Stimulated activated naive CD8-positive, alpha-beta T cell treated with anti-CD3 and anti-CD28 coated beads, Interleukin-15, amount 100 ng/mL, for 72 hours (primary cell): ENCODE results near the gene MNX1.

ENCODE experiments used
- ATAC-seq: fragments of 150-1000 bp; cut with Tn5 transposase; 2 replicates; pipeline ENCODE4 v1.10.0; 2021; ENCODE audit warnings: mild to moderate bottlenecking, moderate library complexity
- DNase-seq, 2 donors: peaks; one replicate each; pipeline ENCODE4 v3.0.0; 2021 to 2022
- H3K27ac Mint-ChIP-seq, 2 donors: one replicate each; pipeline ENCODE4 v1.8.0; 2022; ENCODE audit warnings: mild to moderate bottlenecking in 2 of 2, mixed read lengths in 2 of 2, moderate library complexity in 2 of 2
- H3K27me3 Mint-ChIP-seq: one replicate; pipeline ENCODE4 v1.8.0; 2022; ENCODE audit warnings: mixed read lengths
- H3K4me1 Mint-ChIP-seq: one replicate; pipeline ENCODE4 v1.8.0; 2022; ENCODE audit warnings: mild to moderate bottlenecking, mixed read lengths
- H3K4me3 Mint-ChIP-seq, 2 donors: one replicate each; pipeline ENCODE4 v1.8.0; 2022; ENCODE audit warnings: mild to moderate bottlenecking in 2 of 2, mixed read lengths in 2 of 2, moderate library complexity in 1 of 2
- H3K9me3 Mint-ChIP-seq, 2 donors: one replicate each; pipeline ENCODE4 v1.8.0; 2022; ENCODE audit warnings: mixed read lengths in 2 of 2

Gene MNX1

DNA sequence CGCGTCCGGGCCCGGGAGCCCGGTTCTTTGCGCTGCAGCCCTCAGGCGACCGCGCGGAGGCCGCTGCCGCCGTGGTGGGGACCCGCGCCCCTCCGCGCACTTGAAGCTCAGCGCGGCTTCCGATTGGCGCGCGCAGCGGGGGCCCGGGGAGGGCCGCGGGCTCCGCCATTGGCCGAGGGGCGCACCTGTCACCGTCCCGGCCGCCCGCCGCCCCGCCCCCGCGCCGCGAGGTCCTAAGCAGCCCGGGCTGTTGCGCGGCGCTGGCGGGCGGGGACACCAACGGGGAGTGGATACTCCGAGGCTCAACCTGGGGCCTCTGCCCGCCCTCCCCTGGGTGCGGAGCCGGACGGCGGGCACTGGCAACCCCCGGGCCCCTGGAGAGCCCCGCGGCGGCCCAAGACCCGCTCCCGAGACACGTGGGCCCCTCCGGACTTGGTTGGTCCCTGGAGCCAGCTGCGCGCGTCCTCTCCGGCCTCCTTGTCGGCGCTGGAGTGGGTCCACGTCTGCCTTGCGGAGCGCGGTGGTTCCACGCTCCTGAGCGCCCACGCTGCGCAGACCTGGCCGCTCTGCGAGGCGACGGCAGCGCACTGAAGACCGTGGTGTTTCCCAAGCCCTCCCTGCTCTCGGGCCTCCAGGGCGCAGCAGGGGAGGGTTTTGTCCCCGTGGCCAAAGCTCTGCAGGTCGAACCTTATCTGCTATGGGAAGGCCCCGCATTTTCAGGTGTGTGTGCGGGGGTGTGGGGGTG is at the start of gene MNX1:
TSS of gene MNX1 (minus strand) at position 76 of the 745 bp plus-strand sequence. CDS start 313 bp downstream, outside the sequence.
- DNase-seq: peak; percentile 51 to 56
- H3K27ac Mint-ChIP-seq: no peak within 1 kb of the TSS
- H3K27me3 Mint-ChIP-seq: peaks cover 92% of the 10 kb centered on the region
- H3K9me3 Mint-ChIP-seq: no peaks in the 10 kb centered on the region
- peaks cover 51% of the 10 kb centered on the region for H3K4me1 Mint-ChIP-seq
- ATAC-seq: peak; percentile 82
- H3K4me3 Mint-ChIP-seq: peak within 1 kb of the TSS; percentile 54 to 84

- no peak overlapping the region for H3K4me3 Mint-ChIP-seq
- no peak for DNase-seq
- no peak overlapping the region for H3K27ac Mint-ChIP-seq
- no peak for ATAC-seq
- H3K4me1 Mint-ChIP-seq: no peaks in the 10 kb centered on the region
- H3K27me3 Mint-ChIP-seq: peaks cover 59% of the 10 kb centered on the region
- H3K9me3 Mint-ChIP-seq: peaks cover 14 to 32% of the 10 kb centered on the region in 2 donors
Observed at GRCh38 chr7:157059534-157059933, 49.1 kb upstream of the MNX1 start.

GRCh38 chr7:157058701-157059100 is 48.2 kb upstream of the MNX1 start:
- ATAC-seq: no peak
- Mint-ChIP-seq H3K9me3 (peaks cover 15 to 33% of the 10 kb centered on the region in 2 donors), H3K27ac (no peak overlapping the region), H3K4me3 (no peak overlapping the region), H3K27me3 (peaks cover 64% of the 10 kb centered on the region), H3K4me1 (no peaks in the 10 kb centered on the region)
- DNase-seq: no peak

DNA sequence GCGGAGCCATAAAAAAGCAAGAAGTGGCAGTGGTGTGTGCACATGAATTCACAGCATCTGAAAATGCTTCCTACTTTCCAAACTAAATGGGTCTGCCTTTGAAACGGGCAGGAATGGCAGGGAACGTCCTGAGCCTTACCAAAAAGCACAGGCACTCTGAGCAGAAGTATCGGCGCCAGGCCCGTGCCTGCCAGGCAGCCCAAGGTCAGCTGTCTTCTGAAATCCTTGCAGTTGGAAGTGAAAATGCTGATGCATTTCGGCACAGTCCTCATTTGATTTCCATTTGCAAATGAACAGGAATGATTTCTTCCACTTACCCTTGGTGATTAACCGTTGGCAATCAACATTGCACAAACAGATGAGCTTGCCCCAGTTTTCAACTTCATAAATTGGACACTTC is 47.6 kb upstream of the MNX1 start:
- DNase-seq (no peak), ATAC-seq (no peak)
- Mint-ChIP-seq H3K27me3 (peaks cover 67% of the 10 kb centered on the region), H3K27ac (no peak overlapping the region), H3K9me3 (peaks cover 14 to 33% of the 10 kb centered on the region in 2 donors), H3K4me1 (no peaks in the 10 kb centered on the region), H3K4me3 (no peak overlapping the region)

DNA sequence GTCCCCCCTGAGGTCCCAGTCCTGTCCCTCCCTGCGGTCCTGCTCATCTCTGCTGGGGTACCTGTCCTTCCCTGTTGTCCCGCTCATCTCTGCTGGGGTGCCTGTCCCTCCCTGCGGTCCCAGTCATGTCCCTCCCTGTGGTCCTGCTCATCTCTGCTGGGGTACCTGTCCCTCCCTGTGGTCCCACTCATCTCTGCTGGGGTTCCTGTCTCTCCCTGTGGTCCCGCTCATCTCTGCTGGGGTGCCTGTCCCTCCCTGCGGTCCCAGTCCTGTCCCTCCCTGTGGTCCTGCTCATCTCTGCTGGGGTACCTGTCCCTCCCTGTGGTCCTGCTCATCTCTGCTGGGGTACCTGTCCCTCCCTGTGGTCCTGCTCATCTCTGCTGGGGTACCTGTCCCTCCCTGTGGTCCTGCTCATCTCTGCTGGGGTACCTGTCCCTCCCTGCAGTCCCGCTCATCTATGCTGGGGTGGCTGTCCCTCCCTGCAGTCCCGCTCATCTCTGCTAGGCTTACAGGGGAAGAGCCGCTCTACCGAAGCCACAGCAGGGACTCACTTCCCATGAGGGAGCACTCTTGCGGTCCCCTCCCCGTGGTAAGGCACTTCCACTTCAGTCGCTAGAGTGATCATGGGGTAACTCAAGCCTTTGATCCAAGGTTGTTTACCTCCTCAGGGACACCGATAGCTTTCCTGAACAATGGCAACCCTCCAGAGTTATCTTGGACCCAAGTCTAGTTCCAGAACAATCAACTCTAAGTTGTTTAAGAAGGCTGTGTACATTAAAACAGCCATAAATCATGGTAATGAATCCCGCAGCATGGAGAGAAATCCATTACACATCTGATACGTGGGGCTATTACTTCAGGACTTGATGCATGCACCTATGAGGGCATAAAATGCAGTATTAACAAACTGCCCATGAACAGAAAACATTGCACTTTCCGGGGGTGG is 46.8 kb upstream of the MNX1 start:
- Mint-ChIP-seq H3K4me3 (no peak overlapping the region), H3K9me3 (peaks cover 11 to 25% of the 10 kb centered on the region in 2 donors), H3K4me1 (no peaks in the 10 kb centered on the region), H3K27me3 (peaks cover 66% of the 10 kb centered on the region), H3K27ac (no peak overlapping the region)
- no peak for ATAC-seq
- no peak for DNase-seq

DNA sequence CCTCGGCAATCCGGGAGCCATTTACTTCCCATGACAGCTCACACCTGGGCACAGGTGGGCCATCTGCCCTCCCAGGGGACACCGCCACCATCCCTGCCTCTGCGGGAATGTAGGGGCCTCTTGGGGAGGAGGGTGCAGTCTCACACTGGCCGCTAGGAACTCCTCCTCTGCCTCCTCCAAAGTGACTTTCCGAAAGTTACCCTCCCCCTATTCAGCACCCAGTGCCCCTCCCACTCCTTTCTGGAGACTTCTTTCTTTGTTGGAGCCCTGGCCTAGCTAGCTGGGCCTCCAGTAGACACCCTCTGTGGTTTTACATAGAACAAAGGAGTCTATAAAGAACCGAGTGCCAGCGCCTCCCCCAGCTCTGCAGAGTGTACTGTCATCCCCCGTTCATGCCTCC is 45.8 kb upstream of the MNX1 start:
- H3K4me3 Mint-ChIP-seq: no peak overlapping the region
- peaks cover 11 to 17% of the 10 kb centered on the region in 2 donors for H3K9me3 Mint-ChIP-seq
- no peak overlapping the region for H3K27ac Mint-ChIP-seq
- DNase-seq (no peak), ATAC-seq (no peak)
- H3K27me3 Mint-ChIP-seq: peaks cover 59% of the 10 kb centered on the region
- H3K4me1 Mint-ChIP-seq: no peaks in the 10 kb centered on the region

GRCh38 chr7:157054927-157055326 is 44.5 kb upstream of the MNX1 start:
- no peak for DNase-seq
- peaks cover 54% of the 10 kb centered on the region for H3K27me3 Mint-ChIP-seq

DNA sequence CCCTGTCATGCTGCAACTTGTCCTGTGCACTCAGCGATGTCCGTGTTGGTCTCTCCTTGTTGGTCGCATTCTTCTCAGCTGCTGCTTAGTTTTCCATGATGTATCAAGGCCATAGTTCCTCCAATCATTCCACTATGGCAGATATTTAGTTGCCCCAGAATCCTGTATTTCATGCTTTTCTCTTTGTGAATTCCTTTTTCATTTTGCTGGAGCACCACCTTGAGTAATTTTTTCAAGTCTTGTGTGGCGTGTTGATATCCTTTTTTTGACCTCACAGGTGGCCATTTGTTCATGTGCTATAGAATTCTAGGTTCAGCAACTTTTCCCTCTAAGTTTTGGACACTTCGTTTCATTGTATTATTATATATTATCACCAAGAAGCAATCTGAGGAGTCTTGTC is 42.7 kb upstream of the MNX1 start:
- DNase-seq: no peak
- Mint-ChIP-seq H3K4me3 (no peak overlapping the region), H3K27ac (no peak overlapping the region), H3K4me1 (no peaks in the 10 kb centered on the region), H3K27me3 (peaks cover 39% of the 10 kb centered on the region), H3K9me3 (peaks cover 6 to 10% of the 10 kb centered on the region in 2 donors)
- no peak for ATAC-seq

More at GRCh38 chr7:157054927-157055326, 44.5 kb upstream of the MNX1 start:
- Mint-ChIP-seq H3K27ac (no peak overlapping the region), H3K9me3 (peaks cover 6 to 12% of the 10 kb centered on the region in 2 donors), H3K4me1 (no peaks in the 10 kb centered on the region), H3K4me3 (no peak overlapping the region)
- ATAC-seq: no peak

DNA sequence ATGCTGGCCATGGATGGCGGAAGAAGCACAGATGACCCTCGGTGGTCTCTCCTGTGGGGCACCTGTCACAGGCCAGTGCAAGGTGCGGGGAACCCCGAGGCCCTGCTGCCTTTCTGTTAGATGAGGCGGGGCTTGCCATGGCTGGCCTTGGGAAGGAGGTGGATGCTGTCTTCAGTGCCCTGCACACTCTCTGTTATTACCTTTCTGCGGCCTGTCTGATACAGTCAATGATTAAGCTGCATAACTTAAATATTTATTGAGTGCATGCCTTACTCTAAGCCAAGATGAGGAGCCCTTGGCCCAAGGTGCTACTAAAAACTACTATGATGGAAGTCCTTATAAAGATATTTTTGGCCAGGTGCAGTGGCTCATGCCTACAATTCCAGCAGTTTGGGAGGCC is 36.7 kb upstream of the MNX1 start:
- no peak overlapping the region for H3K4me3 Mint-ChIP-seq
- H3K27me3 Mint-ChIP-seq: peaks cover 5% of the 10 kb centered on the region
- no peak for ATAC-seq
- DNase-seq: no peak
- no peaks in the 10 kb centered on the region for H3K4me1 Mint-ChIP-seq
- H3K27ac Mint-ChIP-seq: no peak overlapping the region
- H3K9me3 Mint-ChIP-seq: no peaks in the 10 kb centered on the region

DNA sequence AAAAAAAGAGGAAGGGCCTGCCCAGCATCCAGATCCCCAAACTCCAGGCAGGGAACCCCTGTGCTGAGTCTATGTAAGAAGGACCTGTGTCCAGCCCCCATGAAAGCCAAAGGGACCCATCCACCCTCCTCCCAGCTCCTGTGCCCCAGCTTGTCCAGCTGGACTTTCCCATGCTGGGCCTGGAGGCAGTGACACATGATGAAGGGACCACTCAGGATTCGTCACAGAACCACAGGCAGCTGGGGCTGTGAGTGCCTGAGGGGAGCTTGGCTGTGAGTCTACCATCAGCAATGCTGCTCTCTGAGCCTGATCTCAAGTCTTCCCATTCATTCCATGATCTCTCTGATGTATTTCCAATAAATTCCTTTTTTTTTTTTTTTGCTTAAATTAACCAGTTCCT is 36.2 kb upstream of the MNX1 start:
- ATAC-seq (no peak), DNase-seq (no peak)
- Mint-ChIP-seq H3K27me3 (peaks cover 10% of the 10 kb centered on the region), H3K4me1 (no peaks in the 10 kb centered on the region), H3K9me3 (no peaks in the 10 kb centered on the region), H3K4me3 (no peak overlapping the region), H3K27ac (no peak overlapping the region)

GRCh38 chr7:157044943-157045660 is 34.6 kb upstream of the MNX1 start:
- DNase-seq: no peak
- peak; percentile 12 for ATAC-seq
- no peak overlapping the region for H3K27ac Mint-ChIP-seq

GRCh38 chr7:157044147-157044687 is 33.8 kb upstream of the MNX1 start:
- Mint-ChIP-seq H3K4me3 (no peak overlapping the region), H3K4me1 (no peaks in the 10 kb centered on the region), H3K27ac (no peak overlapping the region), H3K9me3 (no peaks in the 10 kb centered on the region), H3K27me3 (peaks cover 25% of the 10 kb centered on the region)
- DNase-seq (no peak), ATAC-seq (no peak)

More at GRCh38 chr7:157044943-157045660, 34.6 kb upstream of the MNX1 start:
- Mint-ChIP-seq H3K27me3 (peaks cover 25% of the 10 kb centered on the region), H3K9me3 (no peaks in the 10 kb centered on the region), H3K4me1 (no peaks in the 10 kb centered on the region), H3K4me3 (no peak overlapping the region)

DNA sequence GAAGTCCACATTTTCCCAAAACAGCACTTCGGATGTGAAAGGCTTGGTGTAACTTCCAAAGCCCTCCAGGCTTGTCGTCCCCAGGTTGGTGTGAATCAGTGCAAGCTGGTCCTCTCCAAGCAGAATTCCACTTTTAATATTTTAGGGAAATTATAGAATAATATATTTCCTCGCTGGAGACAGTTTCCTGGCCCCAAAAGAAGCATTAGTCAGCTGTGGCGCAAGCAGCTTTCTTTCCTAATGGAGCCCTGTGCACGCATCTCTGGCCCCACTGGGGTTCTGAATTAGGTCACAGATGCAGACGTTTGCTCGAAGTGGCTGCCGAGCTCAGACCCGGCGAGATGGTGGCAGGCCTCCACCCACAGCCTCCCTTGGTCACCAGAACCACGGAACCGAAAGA is 33.3 kb upstream of the MNX1 start:
- ATAC-seq (no peak), DNase-seq (no peak)
- H3K27ac Mint-ChIP-seq: no peak overlapping the region
- H3K4me1 Mint-ChIP-seq: no peaks in the 10 kb centered on the region
- peaks cover 25% of the 10 kb centered on the region for H3K27me3 Mint-ChIP-seq
- no peaks in the 10 kb centered on the region for H3K9me3 Mint-ChIP-seq
- no peak overlapping the region for H3K4me3 Mint-ChIP-seq

GRCh38 chr7:157041514-157042277 is 31.2 kb upstream of the MNX1 start:
- H3K27me3 Mint-ChIP-seq: peaks cover 35% of the 10 kb centered on the region
- H3K4me3 Mint-ChIP-seq: no peak overlapping the region
- no peak overlapping the region for H3K27ac Mint-ChIP-seq
- peaks cover under 1 to 5% of the 10 kb centered on the region in 2 donors for H3K9me3 Mint-ChIP-seq
- no peak for DNase-seq
- no peak for ATAC-seq
- H3K4me1 Mint-ChIP-seq: no peaks in the 10 kb centered on the region
